ENCODE data around the gene CLCNKB.

Gene CLCNKB

GRCh38 chr1:16092097-16092922, 48.7 kb downstream of the CLCNKB start:
- H3K36me3 ChIP-seq (ENCODE audit: control insufficient read depth, insufficient read depth, low read length), result no peaks in the 10 kb centered on the region
- no peak overlapping the region for H3K27ac ChIP-seq (ENCODE audit: low read depth, low read length)
- H3K27me3 ChIP-seq (ENCODE audit: control insufficient read depth, insufficient read depth, low read length), result no peaks in the 10 kb centered on the region
- no peak overlapping the region for H3K9ac ChIP-seq (ENCODE audit: low read length)
- H3K4me1 ChIP-seq (ENCODE audit: control insufficient read depth, insufficient read depth, low read length), result peaks cover 15% of the 10 kb centered on the region; the same call in 1 of the 2 replicates
- H3K4me3 ChIP-seq (ENCODE audit: low read depth, low read length), result no peak overlapping the region
- H3K9me3 ChIP-seq (ENCODE audit: control insufficient read depth, insufficient read depth, low read depth, low read length), result no peaks in the 10 kb centered on the region

GRCh38 chr1:16092923-16093511, 49.4 kb downstream of the CLCNKB start:
- Histone ChIP-seq H3K4me3 (ENCODE audit: low read depth, low read length) (no peak overlapping the region), H3K4me1 (ENCODE audit: control insufficient read depth, insufficient read depth, low read length) (peaks cover 10% of the 10 kb centered on the region; the same call in 1 of the 2 replicates), H3K27me3 (ENCODE audit: control insufficient read depth, insufficient read depth, low read length) (no peaks in the 10 kb centered on the region), H3K9ac (ENCODE audit: low read length) (no peak overlapping the region), H3K9me3 (ENCODE audit: control insufficient read depth, insufficient read depth, low read depth, low read length) (no peaks in the 10 kb centered on the region), H3K27ac (ENCODE audit: low read depth, low read length) (no peak overlapping the region), H3K36me3 (ENCODE audit: control insufficient read depth, insufficient read depth, low read length) (no peaks in the 10 kb centered on the region)

GRCh38 chr1:16093611-16094010, 50.0 kb downstream of the CLCNKB start:
- Histone ChIP-seq H3K27me3 (ENCODE audit: control insufficient read depth, insufficient read depth, low read length) (no peaks in the 10 kb centered on the region), H3K27ac (ENCODE audit: low read depth, low read length) (no peak overlapping the region), H3K4me1 (ENCODE audit: control insufficient read depth, insufficient read depth, low read length) (peaks cover 7% of the 10 kb centered on the region; the same call in 1 of the 2 replicates), H3K4me3 (ENCODE audit: low read depth, low read length) (no peak overlapping the region), H3K9ac (ENCODE audit: low read length) (no peak overlapping the region), H3K36me3 (ENCODE audit: control insufficient read depth, insufficient read depth, low read length) (no peaks in the 10 kb centered on the region), H3K9me3 (ENCODE audit: control insufficient read depth, insufficient read depth, low read depth, low read length) (no peaks in the 10 kb centered on the region)

- no peak overlapping the region for H3K27ac ChIP-seq (ENCODE audit: low read depth, low read length)
- H3K4me1 ChIP-seq (ENCODE audit: control insufficient read depth, insufficient read depth, low read length), result peaks cover 7% of the 10 kb centered on the region; the same call in 1 of the 2 replicates
- H3K36me3 ChIP-seq (ENCODE audit: control insufficient read depth, insufficient read depth, low read length), result no peaks in the 10 kb centered on the region
- no peak overlapping the region for H3K4me3 ChIP-seq (ENCODE audit: low read depth, low read length)
- H3K9me3 ChIP-seq (ENCODE audit: control insufficient read depth, insufficient read depth, low read depth, low read length), result no peaks in the 10 kb centered on the region
- no peak overlapping the region for H3K9ac ChIP-seq (ENCODE audit: low read length)
- no peaks in the 10 kb centered on the region for H3K27me3 ChIP-seq (ENCODE audit: control insufficient read depth, insufficient read depth, low read length)
Observed at GRCh38 chr1:16094453-16095158, 51.0 kb downstream of the CLCNKB start.

- Histone ChIP-seq H3K9ac (ENCODE audit: low read length) (no peak overlapping the region), H3K4me1 (ENCODE audit: control insufficient read depth, insufficient read depth, low read length) (peaks cover 7% of the 10 kb centered on the region; the same call in 1 of the 2 replicates), H3K9me3 (ENCODE audit: control insufficient read depth, insufficient read depth, low read depth, low read length) (no peaks in the 10 kb centered on the region), H3K27me3 (ENCODE audit: control insufficient read depth, insufficient read depth, low read length) (no peaks in the 10 kb centered on the region), H3K4me3 (ENCODE audit: low read depth, low read length) (no peak overlapping the region), H3K36me3 (ENCODE audit: control insufficient read depth, insufficient read depth, low read length) (no peaks in the 10 kb centered on the region), H3K27ac (ENCODE audit: low read depth, low read length) (no peak overlapping the region)
Observed at GRCh38 chr1:16095447-16095846, 51.9 kb downstream of the CLCNKB start.

- Histone ChIP-seq H3K9ac (ENCODE audit: low read length) (no peak overlapping the region), H3K4me3 (ENCODE audit: low read depth, low read length) (no peak overlapping the region), H3K27ac (ENCODE audit: low read depth, low read length) (no peak overlapping the region), H3K36me3 (ENCODE audit: control insufficient read depth, insufficient read depth, low read length) (no peaks in the 10 kb centered on the region), H3K4me1 (ENCODE audit: control insufficient read depth, insufficient read depth, low read length) (peaks cover 4% of the 10 kb centered on the region; the same call in 1 of the 2 replicates), H3K9me3 (ENCODE audit: control insufficient read depth, insufficient read depth, low read depth, low read length) (peaks cover 14% of the 10 kb centered on the region), H3K27me3 (ENCODE audit: control insufficient read depth, insufficient read depth, low read length) (no peaks in the 10 kb centered on the region)
Observed at GRCh38 chr1:16099412-16099811, 55.8 kb downstream of the CLCNKB start.

GRCh38 chr1:16101623-16102022, 58.0 kb downstream of the CLCNKB start:
- Histone ChIP-seq H3K27me3 (ENCODE audit: control insufficient read depth, insufficient read depth, low read length) (no peaks in the 10 kb centered on the region), H3K4me1 (ENCODE audit: control insufficient read depth, insufficient read depth, low read length) (peaks cover 4% of the 10 kb centered on the region; the same call in 1 of the 2 replicates), H3K36me3 (ENCODE audit: control insufficient read depth, insufficient read depth, low read length) (no peaks in the 10 kb centered on the region), H3K9ac (ENCODE audit: low read length) (no peak overlapping the region), H3K27ac (ENCODE audit: low read depth, low read length) (no peak overlapping the region), H3K4me3 (ENCODE audit: low read depth, low read length) (no peak overlapping the region), H3K9me3 (ENCODE audit: control insufficient read depth, insufficient read depth, low read depth, low read length) (peaks cover 14% of the 10 kb centered on the region)
